OCI-LY1 (cell line): ENCODE data around the gene MAPRE3.

ENCODE experiments used
- H2AFZ ChIP-seq: fragments of 200-600 bp; sonication (generic), shearing (Covaris generic); 2 replicates; pipeline ENCODE4 v1.6.0; 2014; ENCODE audit warnings: antibody characterized with exemption, mild to moderate bottlenecking, low read length
- H3F3A ChIP-seq: fragments of 200-600 bp; sonication (generic), shearing (Covaris generic); 2 replicates; pipeline ENCODE4 v1.6.0; 2014; ENCODE audit warnings: mild to moderate bottlenecking, antibody characterized with exemption, low read length, moderate library complexity; ENCODE audit not compliant: insufficient read depth
- H3K27ac ChIP-seq: fragments of 200-600 bp; sonication (generic); 2 replicates; pipeline ENCODE4 v1.5.1; 2014; ENCODE audit warnings: low read length, mixed run types, mild to moderate bottlenecking, low read depth; ENCODE audit not compliant: poor library complexity, severe bottlenecking
- H3K27me3 ChIP-seq: fragments of 200-600 bp; sonication (generic); 2 replicates; pipeline ENCODE4 v1.6.0; 2014; ENCODE audit warnings: antibody characterized with exemption, mild to moderate bottlenecking, low read length, moderate library complexity; ENCODE audit not compliant: insufficient read depth
- H3K36me3 ChIP-seq: fragments of 200-600 bp; sonication (generic); 2 replicates; pipeline ENCODE4 v1.6.1; 2014; ENCODE audit warnings: mild to moderate bottlenecking, antibody characterized with exemption, low read length, moderate library complexity, mixed read lengths; ENCODE audit not compliant: insufficient read depth
- H3K4me1 ChIP-seq: fragments of 200-600 bp; sonication (generic); 2 replicates; pipeline ENCODE4 v1.5.1; 2014; ENCODE audit warnings: mild to moderate bottlenecking, low read length, moderate library complexity; ENCODE audit not compliant: insufficient read depth, severe bottlenecking
- H3K4me2 ChIP-seq: fragments of 200-600 bp; sonication (generic), shearing (Covaris generic); 2 replicates; pipeline ENCODE4 v1.6.1; 2014; ENCODE audit warnings: low read length
- H3K4me3 ChIP-seq: fragments of 200-600 bp; sonication (generic); 2 replicates; pipeline ENCODE4 v1.5.1; 2014; ENCODE audit warnings: low read length, low read depth, mild to moderate bottlenecking, mixed read lengths; ENCODE audit not compliant: poor library complexity, severe bottlenecking
- H3K79me2 ChIP-seq: fragments of 200-600 bp; shearing (Covaris generic); 2 replicates; pipeline ENCODE4 v1.6.1; 2016; ENCODE audit warnings: mixed run types, low read length, mixed read lengths; ENCODE audit not compliant: insufficient read depth
- H3K9ac ChIP-seq: fragments of 200-600 bp; sonication (generic), shearing (Covaris generic); 2 replicates; pipeline ENCODE4 v1.6.1; 2014; ENCODE audit warnings: mild to moderate bottlenecking, low read length, mixed read lengths
- H3K9me2 ChIP-seq: fragments of 200-600 bp; sonication (generic), shearing (Covaris generic); 2 replicates; pipeline ENCODE4 v1.6.1; 2014; ENCODE audit warnings: low read depth, mild to moderate bottlenecking, low read length, mixed read lengths
- H3K9me3 ChIP-seq: fragments of 200-600 bp; shearing (Covaris generic); 2 replicates; pipeline ENCODE4 v1.6.1; 2014; ENCODE audit warnings: low read length, mixed read lengths
- H4K20me1 ChIP-seq: fragments of 200-600 bp; sonication (generic), shearing (Covaris generic); 2 replicates; pipeline ENCODE4 v1.6.0; 2016; ENCODE audit warnings: mild to moderate bottlenecking, low read length; ENCODE audit not compliant: insufficient read depth
- EZH2 ChIP-seq: fragments of 200-600 bp; sonication (generic), shearing (Covaris generic); IDR thresholded peaks from 2 replicates; pipeline ENCODE4 v1.8.0; 2017; ENCODE audit warnings: borderline replicate concordance, mixed run types, mild to moderate bottlenecking, antibody characterized with exemption, low read length, moderate library complexity, mixed read lengths
- TF ChIP-seq, protein P1 (sequence below): fragments of 200-600 bp; sonication (generic), shearing (Covaris generic); IDR thresholded peaks from 2 replicates; pipeline ENCODE4 v1.5.1; 2017; ENCODE audit warnings: mild to moderate bottlenecking, antibody characterized with exemption, low read length, moderate library complexity, mixed read lengths

MAPRE3 gene

DNA sequence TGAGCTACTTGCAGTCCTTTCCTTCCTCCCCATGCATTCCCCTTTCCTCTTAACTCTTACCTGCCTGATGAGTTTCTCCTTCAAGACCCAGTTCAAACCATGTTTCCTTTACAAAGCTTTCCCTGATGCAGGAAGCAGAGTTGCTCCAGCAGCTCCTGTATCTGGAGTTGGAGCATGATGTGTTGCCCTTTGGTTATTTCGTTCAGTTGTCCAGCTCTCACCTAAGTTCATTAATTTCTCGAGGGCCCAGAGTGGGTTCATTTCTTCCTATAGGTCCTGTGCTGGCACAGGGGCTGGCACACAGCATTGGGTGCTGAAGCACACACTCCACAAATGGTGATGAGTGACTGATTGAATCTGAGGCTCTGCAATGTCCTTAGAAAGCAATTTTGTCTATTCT is 39.3 kb downstream of the MAPRE3 start:
- no peaks in the 10 kb centered on the region for H3K36me3 ChIP-seq
- H3K4me1 ChIP-seq: no peaks in the 10 kb centered on the region
- H3K27me3 ChIP-seq: peaks cover 2% of the 10 kb centered on the region; the same call in 1 of the 2 replicates
- H3K4me2 ChIP-seq: no peak overlapping the region
- TF ChIP-seq EZH2: no peak
- TF ChIP-seq, protein P1, sequence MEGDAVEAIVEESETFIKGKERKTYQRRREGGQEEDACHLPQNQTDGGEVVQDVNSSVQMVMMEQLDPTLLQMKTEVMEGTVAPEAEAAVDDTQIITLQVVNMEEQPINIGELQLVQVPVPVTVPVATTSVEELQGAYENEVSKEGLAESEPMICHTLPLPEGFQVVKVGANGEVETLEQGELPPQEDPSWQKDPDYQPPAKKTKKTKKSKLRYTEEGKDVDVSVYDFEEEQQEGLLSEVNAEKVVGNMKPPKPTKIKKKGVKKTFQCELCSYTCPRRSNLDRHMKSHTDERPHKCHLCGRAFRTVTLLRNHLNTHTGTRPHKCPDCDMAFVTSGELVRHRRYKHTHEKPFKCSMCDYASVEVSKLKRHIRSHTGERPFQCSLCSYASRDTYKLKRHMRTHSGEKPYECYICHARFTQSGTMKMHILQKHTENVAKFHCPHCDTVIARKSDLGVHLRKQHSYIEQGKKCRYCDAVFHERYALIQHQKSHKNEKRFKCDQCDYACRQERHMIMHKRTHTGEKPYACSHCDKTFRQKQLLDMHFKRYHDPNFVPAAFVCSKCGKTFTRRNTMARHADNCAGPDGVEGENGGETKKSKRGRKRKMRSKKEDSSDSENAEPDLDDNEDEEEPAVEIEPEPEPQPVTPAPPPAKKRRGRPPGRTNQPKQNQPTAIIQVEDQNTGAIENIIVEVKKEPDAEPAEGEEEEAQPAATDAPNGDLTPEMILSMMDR: no peak
- no peaks in the 10 kb centered on the region for H3K79me2 ChIP-seq
- H4K20me1 ChIP-seq: no peaks in the 10 kb centered on the region
- H3K9ac ChIP-seq: no peak overlapping the region
- no peaks in the 10 kb centered on the region for H3K9me2 ChIP-seq
- no peak overlapping the region for H3K27ac ChIP-seq
- H3K9me3 ChIP-seq: no peaks in the 10 kb centered on the region
- H2AFZ ChIP-seq: no peak overlapping the region
- no peak overlapping the region for H3K4me3 ChIP-seq
- H3F3A ChIP-seq: no peaks in the 10 kb centered on the region

DNA sequence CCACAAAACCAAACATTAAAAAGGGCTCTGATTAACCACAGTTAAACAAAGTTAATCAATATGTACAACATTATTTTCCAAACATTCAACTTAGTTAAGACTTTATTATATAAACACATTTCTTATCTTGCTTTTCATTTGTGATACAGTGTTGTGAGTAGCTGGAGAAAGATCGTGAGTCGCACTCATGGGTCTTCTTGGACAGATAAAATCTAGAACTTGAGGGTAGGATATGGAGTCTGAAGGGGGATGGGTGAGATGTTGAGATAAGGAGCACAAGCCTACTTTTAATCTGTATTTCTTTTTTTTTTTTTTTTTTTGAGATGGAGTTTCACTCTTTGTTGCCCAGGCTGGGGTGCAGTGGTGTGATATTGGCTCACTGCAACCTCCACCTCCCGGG is 39.7 kb downstream of the MAPRE3 start:
- no peaks in the 10 kb centered on the region for H3K9me2 ChIP-seq
- no peaks in the 10 kb centered on the region for H3F3A ChIP-seq
- no peak for TF ChIP-seq EZH2
- TF ChIP-seq, protein P1: no peak
- H3K4me1 ChIP-seq: no peaks in the 10 kb centered on the region
- H3K36me3 ChIP-seq: no peaks in the 10 kb centered on the region
- H3K9me3 ChIP-seq: no peaks in the 10 kb centered on the region
- H3K4me3 ChIP-seq: no peak overlapping the region
- no peak overlapping the region for H3K9ac ChIP-seq
- no peak overlapping the region for H2AFZ ChIP-seq
- H3K79me2 ChIP-seq: no peaks in the 10 kb centered on the region
- no peak overlapping the region for H3K4me2 ChIP-seq
- peaks cover 2% of the 10 kb centered on the region; the same call in 1 of the 2 replicates for H3K27me3 ChIP-seq
- H4K20me1 ChIP-seq: no peaks in the 10 kb centered on the region
- H3K27ac ChIP-seq: no peak overlapping the region

DNA sequence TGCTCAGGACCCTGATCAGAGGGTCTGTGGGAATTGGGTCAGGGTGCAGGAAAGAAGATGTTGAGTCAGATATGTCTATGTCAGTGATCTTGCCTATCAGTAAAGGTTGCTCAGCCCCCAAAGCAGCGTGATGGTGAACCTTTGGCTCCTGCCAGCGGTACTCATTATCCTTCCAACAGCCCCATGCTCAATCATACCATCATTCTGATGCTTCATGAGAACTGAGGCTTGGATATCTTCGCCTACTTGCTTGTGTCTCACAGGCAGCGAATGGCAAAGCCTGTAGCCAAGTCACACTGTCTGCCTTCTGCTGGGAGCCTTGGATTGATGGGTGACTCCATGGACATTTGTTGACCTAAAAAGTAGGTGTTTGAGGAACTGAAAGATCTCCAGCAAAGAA is 43.3 kb downstream of the MAPRE3 start:
- no peaks in the 10 kb centered on the region for H3F3A ChIP-seq
- no peak overlapping the region for H3K4me2 ChIP-seq
- no peak overlapping the region for H3K9ac ChIP-seq
- no peaks in the 10 kb centered on the region for H3K9me2 ChIP-seq
- no peaks in the 10 kb centered on the region for H4K20me1 ChIP-seq
- H3K9me3 ChIP-seq: no peaks in the 10 kb centered on the region
- H2AFZ ChIP-seq: no peak overlapping the region
- no peaks in the 10 kb centered on the region for H3K79me2 ChIP-seq
- no peaks in the 10 kb centered on the region for H3K36me3 ChIP-seq
- TF ChIP-seq, protein P1: no peak
- no peak for TF ChIP-seq EZH2
- H3K27ac ChIP-seq: no peak overlapping the region
- H3K4me1 ChIP-seq: no peaks in the 10 kb centered on the region
- no peaks in the 10 kb centered on the region; the same call in 1 of the 2 replicates for H3K27me3 ChIP-seq
- no peak overlapping the region for H3K4me3 ChIP-seq
